HepG2 (cell line): ENCODE measurements around the gene LYPLA2. TPM values are rescaled to one million over a fixed set of nuclear protein-coding genes. Genes with fewer than 3 reads are reported as not detected.

Experiments used
- ARNT2 ChIP-seq: sonication (generic); formaldehyde crosslinking; IDR thresholded peaks from 2 replicates; pipeline ENCODE4 v1.8.0; 2022; ENCODE audit warnings: mild to moderate bottlenecking, low read depth, missing genetic modification reagents, moderate library complexity
- GLMP ChIP-seq: sonication (generic); formaldehyde crosslinking; IDR thresholded peaks from 2 replicates; pipeline ENCODE4 v1.9.0; 2021; ENCODE audit warnings: missing genetic modification reagents, mild to moderate bottlenecking, borderline replicate concordance
- MAFG ChIP-seq: sonication (generic); formaldehyde crosslinking; IDR thresholded peaks from 2 replicates; pipeline ENCODE4 v1.5.1; 2020; ENCODE audit warnings: mild to moderate bottlenecking, missing genetic modification reagents
- PRDM10 ChIP-seq: sonication (generic); formaldehyde crosslinking; IDR thresholded peaks from 2 replicates; pipeline ENCODE4 v1.4.0; 2020; ENCODE audit warnings: low read depth, missing genetic modification reagents
- ZNF17 ChIP-seq: sonication (generic); formaldehyde crosslinking; IDR thresholded peaks from 2 replicates; pipeline ENCODE4 v1.5.0; 2020; ENCODE audit warnings: mild to moderate bottlenecking, missing genetic modification reagents
- ZNF260 ChIP-seq: sonication (generic); formaldehyde crosslinking; IDR thresholded peaks from 2 replicates; pipeline ENCODE4 v1.4.0; 2020; ENCODE audit warnings: missing genetic modification reagents, low read depth, mild to moderate bottlenecking, borderline replicate concordance
- ZNF354B ChIP-seq: sonication (generic); formaldehyde crosslinking; IDR thresholded peaks from 2 replicates; pipeline ENCODE4 v1.8.0; 2022; ENCODE audit warnings: mild to moderate bottlenecking, missing genetic modification reagents
- ZNF616 ChIP-seq: sonication (generic); formaldehyde crosslinking; IDR thresholded peaks from 2 replicates; pipeline ENCODE4 v1.5.0; 2020; ENCODE audit warnings: low read depth, mild to moderate bottlenecking, missing genetic modification reagents
- ZNF629 ChIP-seq: sonication (generic); formaldehyde crosslinking; conservative IDR thresholded peaks from 2 replicates; pipeline ENCODE4 v1.5.0; 2020; ENCODE audit warnings: missing genetic modification reagents
- ZSCAN9 ChIP-seq: IDR thresholded peaks from 2 replicates; pipeline ENCODE4 v1.6.1; 2016; ENCODE audit warnings: borderline replicate concordance
- polyA plus RNA-seq, 8 experiments: library from polyadenylated mRNA; depleted of rRNA in 3 of 8; stranded (reverse) in 7 of 8; unstranded in 1 of 8; fragments of >200 nt; fragmentation: Illumina TruSeq in 4 of 8; extraction: Trizol in 4 of 8; gene quantifications; 2 replicates each; pipeline versions ENCODE4 v1.2.1 to v1.2.3, GENCODE V29; 2011 to 2016; ENCODE audit warnings: low read depth in 4 of 8, missing spikeins in 1 of 8, mixed read lengths in 1 of 8; ENCODE audit not compliant: insufficient read depth in 1 of 8
- total RNA-seq, 5 experiments: library from RNA; depleted of rRNA; stranded (reverse); fragments of >200 nt; fragmentation: Illumina TruSeq; extraction: Trizol; gene quantifications; 2 replicates each; pipeline ENCODE4 v1.2.3, GENCODE V29; 2016; ENCODE audit warnings: low read depth in 1 of 5
- TF ChIP-seq, protein P1 (sequence below): IDR thresholded peaks from 2 replicates; pipeline ENCODE4 v1.6.1; 2012; ENCODE audit warnings: low read length, improper control_type of control experiment
- TF ChIP-seq, protein P2 (sequence below): sonication (generic); formaldehyde crosslinking; IDR thresholded peaks from 2 replicates; pipeline ENCODE4 v1.8.0; 2022; ENCODE audit warnings: missing genetic modification reagents, mild to moderate bottlenecking, inconsistent platforms, borderline replicate concordance
- TF ChIP-seq, protein P3 (sequence below), 2 experiments: sonication (generic) in 1 of 2; formaldehyde crosslinking in 1 of 2; IDR thresholded peaks; 2 replicates each; pipeline versions ENCODE4 v1.4.0 to v1.6.1; 2016 to 2020; ENCODE audit warnings: borderline replicate concordance in 1 of 2, low read depth in 1 of 2, mild to moderate bottlenecking in 1 of 2, missing genetic modification reagents in 1 of 2

LYPLA2 gene
- total and polyA plus RNA-seq, 2 of the 13 experiments (the other 11 are each of a cell fraction or from before 2014, with no cell fraction given): 72.1 to 73.2 TPM

GRCh38 chr1:23743287-23744152 lies 47.4 kb upstream of the LYPLA2 start, which contains the start of gene ELOA (continued):
- TF ChIP-seq GLMP (CRISPR knock-in tag) (no peak), MAFG (0 out of 2 replicates have a peak, but pooled peaks have one; percentile 14), ZNF260 (no peak), ZNF629 (CRISPR knock-in tag) (no peak), ZNF17 (no peak), ZNF354B (CRISPR knock-in tag) (no peak), ZSCAN9 (CRISPR knock-in tag) (no peak; the same call in 1 of the 2 replicates), PRDM10 (CRISPR knock-in tag) (no peak), ARNT2 (CRISPR knock-in tag) (peak; percentile 94), ZNF616 (CRISPR knock-in tag) (no peak; the same call in 1 of the 2 replicates)
- TF ChIP-seq, protein P1, sequence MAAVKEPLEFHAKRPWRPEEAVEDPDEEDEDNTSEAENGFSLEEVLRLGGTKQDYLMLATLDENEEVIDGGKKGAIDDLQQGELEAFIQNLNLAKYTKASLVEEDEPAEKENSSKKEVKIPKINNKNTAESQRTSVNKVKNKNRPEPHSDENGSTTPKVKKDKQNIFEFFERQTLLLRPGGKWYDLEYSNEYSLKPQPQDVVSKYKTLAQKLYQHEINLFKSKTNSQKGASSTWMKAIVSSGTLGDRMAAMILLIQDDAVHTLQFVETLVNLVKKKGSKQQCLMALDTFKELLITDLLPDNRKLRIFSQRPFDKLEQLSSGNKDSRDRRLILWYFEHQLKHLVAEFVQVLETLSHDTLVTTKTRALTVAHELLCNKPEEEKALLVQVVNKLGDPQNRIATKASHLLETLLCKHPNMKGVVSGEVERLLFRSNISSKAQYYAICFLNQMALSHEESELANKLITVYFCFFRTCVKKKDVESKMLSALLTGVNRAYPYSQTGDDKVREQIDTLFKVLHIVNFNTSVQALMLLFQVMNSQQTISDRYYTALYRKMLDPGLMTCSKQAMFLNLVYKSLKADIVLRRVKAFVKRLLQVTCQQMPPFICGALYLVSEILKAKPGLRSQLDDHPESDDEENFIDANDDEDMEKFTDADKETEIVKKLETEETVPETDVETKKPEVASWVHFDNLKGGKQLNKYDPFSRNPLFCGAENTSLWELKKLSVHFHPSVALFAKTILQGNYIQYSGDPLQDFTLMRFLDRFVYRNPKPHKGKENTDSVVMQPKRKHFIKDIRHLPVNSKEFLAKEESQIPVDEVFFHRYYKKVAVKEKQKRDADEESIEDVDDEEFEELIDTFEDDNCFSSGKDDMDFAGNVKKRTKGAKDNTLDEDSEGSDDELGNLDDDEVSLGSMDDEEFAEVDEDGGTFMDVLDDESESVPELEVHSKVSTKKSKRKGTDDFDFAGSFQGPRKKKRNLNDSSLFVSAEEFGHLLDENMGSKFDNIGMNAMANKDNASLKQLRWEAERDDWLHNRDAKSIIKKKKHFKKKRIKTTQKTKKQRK: no peak
- TF ChIP-seq, protein P2, sequence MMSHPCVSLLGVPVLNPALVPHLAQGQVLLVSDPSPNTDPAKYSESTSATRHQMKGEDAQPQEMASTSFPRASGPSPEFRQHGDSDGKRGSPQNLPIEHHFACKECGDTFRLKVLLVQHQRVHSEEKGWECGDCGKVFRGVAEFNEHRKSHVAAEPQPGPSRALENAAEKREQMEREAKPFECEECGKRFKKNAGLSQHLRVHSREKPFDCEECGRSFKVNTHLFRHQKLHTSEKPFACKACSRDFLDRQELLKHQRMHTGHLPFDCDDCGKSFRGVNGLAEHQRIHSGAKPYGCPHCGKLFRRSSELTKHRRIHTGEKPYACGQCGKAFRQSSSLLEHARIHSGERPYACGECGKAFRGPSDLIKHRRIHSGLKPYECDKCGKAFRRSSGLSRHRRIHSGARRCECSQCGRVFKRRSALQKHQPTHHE: no peak
- TF ChIP-seq, protein P3, sequence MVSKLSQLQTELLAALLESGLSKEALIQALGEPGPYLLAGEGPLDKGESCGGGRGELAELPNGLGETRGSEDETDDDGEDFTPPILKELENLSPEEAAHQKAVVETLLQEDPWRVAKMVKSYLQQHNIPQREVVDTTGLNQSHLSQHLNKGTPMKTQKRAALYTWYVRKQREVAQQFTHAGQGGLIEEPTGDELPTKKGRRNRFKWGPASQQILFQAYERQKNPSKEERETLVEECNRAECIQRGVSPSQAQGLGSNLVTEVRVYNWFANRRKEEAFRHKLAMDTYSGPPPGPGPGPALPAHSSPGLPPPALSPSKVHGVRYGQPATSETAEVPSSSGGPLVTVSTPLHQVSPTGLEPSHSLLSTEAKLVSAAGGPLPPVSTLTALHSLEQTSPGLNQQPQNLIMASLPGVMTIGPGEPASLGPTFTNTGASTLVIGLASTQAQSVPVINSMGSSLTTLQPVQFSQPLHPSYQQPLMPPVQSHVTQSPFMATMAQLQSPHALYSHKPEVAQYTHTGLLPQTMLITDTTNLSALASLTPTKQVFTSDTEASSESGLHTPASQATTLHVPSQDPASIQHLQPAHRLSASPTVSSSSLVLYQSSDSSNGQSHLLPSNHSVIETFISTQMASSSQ (IDR thresholded peaks at IDR 0.05; ENCODE audit: low read depth): no peak
- TF ChIP-seq, protein P3 (CRISPR knock-in tag; IDR thresholded peaks at IDR 0.05; ENCODE audit: borderline replicate concordance): peak; percentile 34; the same call in 1 of the 2 replicates
